M059J (cell line): Measurements from ENCODE around the gene TIGD1. TPM values are rescaled to one million over a fixed set of nuclear protein-coding genes. Genes with fewer than 3 reads are reported as not detected.
"Not testable (repeated sequence)": the region's sequence is repeated elsewhere in the genome, so short reads cannot be mapped to it uniquely, and the experiment has no call there.

ENCODE experiments used
- DNase-seq: peaks from one replicate; pipeline ENCODE4 v3.0.0-alpha.2; 2012; ENCODE audit warnings: low read depth
- total RNA-seq: library from RNA; depleted of rRNA; stranded (reverse); fragments of >200 nt; shearing (Covaris generic); gene quantifications from 2 replicates; pipeline ENCODE4 v1.2.3, GENCODE V29; 2014

Gene TIGD1
- total RNA-seq, 1 experiment from 2014 or later = 3.4 TPM

- DNase-seq = not testable (repeated sequence)
These were observed 20.1 kb upstream of the TIGD1 start for GRCh38 chr2:232570481-232570880.

GRCh38 chr2:232569541-232569940 is 19.2 kb upstream of the TIGD1 start:
- DNase-seq = no peak

- DNase-seq = peak; percentile 90
These were observed 17.8 kb upstream of the TIGD1 start for GRCh38 chr2:232568161-232568560.

- peak; percentile 5 for DNase-seq
These were observed 17.4 kb upstream of the TIGD1 start for GRCh38 chr2:232567721-232568120.

- no peak for DNase-seq
These were observed 13.2 kb upstream of the TIGD1 start for GRCh38 chr2:232563580-232563979.

- DNase-seq = no peak
These were observed 12.3 kb upstream of the TIGD1 start for GRCh38 chr2:232562515-232563151.

GRCh38 chr2:232556426-232556825 is 6.1 kb upstream of the TIGD1 start:
- no peak for DNase-seq

GRCh38 chr2:232551776-232552175 is 1.4 kb upstream of the TIGD1 start:
- DNase-seq = no peak

- no peak for DNase-seq
These were observed 887 bp upstream of the TIGD1 start for GRCh38 chr2:232551250-232551638.

- DNase-seq = no peak
These were observed 553 bp downstream of the TIGD1 start for GRCh38 chr2:232549655-232550353.

- no peak for DNase-seq
These were observed 2.4 kb downstream of the TIGD1 start for GRCh38 chr2:232547991-232548390.

GRCh38 chr2:232545511-232546375 is 4.6 kb downstream of the TIGD1 start:
- no peak for DNase-seq

GRCh38 chr2:232544674-232545073 is 5.7 kb downstream of the TIGD1 start:
- no peak for DNase-seq

- DNase-seq = no peak
These were observed 6.3 kb downstream of the TIGD1 start for GRCh38 chr2:232543928-232544631.

GRCh38 chr2:232543491-232543890 is 6.9 kb downstream of the TIGD1 start:
- DNase-seq = no peak

GRCh38 chr2:232542715-232543467 is 7.5 kb downstream of the TIGD1 start:
- DNase-seq = no peak

- DNase-seq = no peak
These were observed 8.2 kb downstream of the TIGD1 start for GRCh38 chr2:232541961-232542714.

- no peak for DNase-seq
These were observed 9.0 kb downstream of the TIGD1 start for GRCh38 chr2:232541195-232541960.

- DNase-seq = no peak
These were observed 9.8 kb downstream of the TIGD1 start for GRCh38 chr2:232540441-232541041.
